ENCODE measurements around the gene NEK7.

Gene NEK7

GRCh38 chr1:198264282-198264681, 107.5 kb downstream of the NEK7 start:
- ChIA-PET POLR2A (interaction anchor here (0.9 kb wide), 1 partner anchor 108 kb away, joined by 5 read pairs; the partner anchor contains the start of gene NEK7), CTCF (no interaction called here)
- TF ChIP-seq ZNF384 (IDR thresholded peaks at IDR 0.05): no peak
- TF ChIP-seq L3MBTL2 (conservative IDR thresholded peaks at IDR 0.05): no peak
- TF ChIP-seq FOXM1 (IDR thresholded peaks at IDR 0.05; ENCODE audit: borderline replicate concordance): no peak
- no peak for TF ChIP-seq ARNT (IDR thresholded peaks at IDR 0.05)
- no peak for TF ChIP-seq BHLHE40 (IDR thresholded peaks at IDR 0.05; ENCODE audit: borderline replicate concordance)
- no peak for TF ChIP-seq TARDBP (IDR thresholded peaks at IDR 0.05)
- no peak for TF ChIP-seq SUZ12 (IDR thresholded peaks at IDR 0.05)
- TF ChIP-seq FOXK2 (IDR thresholded peaks at IDR 0.05): no peak
- TF ChIP-seq HDGF (IDR thresholded peaks at IDR 0.05; ENCODE audit: borderline replicate concordance): no peak
- no peak for TF ChIP-seq ELF4 (IDR thresholded peaks at IDR 0.05)
- no peak for TF ChIP-seq CTBP1 (IDR thresholded peaks at IDR 0.05; ENCODE audit: borderline replicate concordance)
- no peak for TF ChIP-seq NFRKB (IDR thresholded peaks at IDR 0.05)
- no peak for TF ChIP-seq SP1 (IDR thresholded peaks at IDR 0.05)
- no peak for TF ChIP-seq FOXA1 (IDR thresholded peaks at IDR 0.05)
- TF ChIP-seq PKNOX1 (IDR thresholded peaks at IDR 0.05): no peak
- TF ChIP-seq LEF1 (IDR thresholded peaks at IDR 0.05; ENCODE audit: borderline replicate concordance): no peak
- DNase-seq (ENCODE audit: extremely low spot score): no peak

- CTCF ChIA-PET: no interaction called here
Measured at GRCh38 chr1:198265073-198265661, 108.4 kb downstream of the NEK7 start.

GRCh38 chr1:198267056-198267455, 110.3 kb downstream of the NEK7 start:
- DNase-seq (ENCODE audit: extremely low spot score): no peak
- no peak for TF ChIP-seq FOXA1 (IDR thresholded peaks at IDR 0.05)
- TF ChIP-seq CTBP1 (IDR thresholded peaks at IDR 0.05; ENCODE audit: borderline replicate concordance): no peak
- TF ChIP-seq ARNT (IDR thresholded peaks at IDR 0.05): no peak
- no peak for TF ChIP-seq ELF4 (IDR thresholded peaks at IDR 0.05)
- TF ChIP-seq FOXK2 (IDR thresholded peaks at IDR 0.05): no peak
- POLR2A ChIA-PET: no interaction called here
- CTCF ChIA-PET: no interaction called here

More at GRCh38 chr1:198265073-198265661, 108.4 kb downstream of the NEK7 start:
- POLR2A ChIA-PET: interaction anchor here (0.9 kb wide), 1 partner anchor 108 kb away, joined by 5 read pairs; the partner anchor contains the start of gene NEK7
- no peak for TF ChIP-seq SUZ12 (IDR thresholded peaks at IDR 0.05)
- no peak for TF ChIP-seq ARNT (IDR thresholded peaks at IDR 0.05)
- TF ChIP-seq L3MBTL2 (conservative IDR thresholded peaks at IDR 0.05): no peak
- no peak for TF ChIP-seq ELF4 (IDR thresholded peaks at IDR 0.05)
- TF ChIP-seq ZNF384 (IDR thresholded peaks at IDR 0.05): no peak
- no peak for TF ChIP-seq FOXK2 (IDR thresholded peaks at IDR 0.05)
- DNase-seq (ENCODE audit: extremely low spot score): no peak

GRCh38 chr1:198267921-198268320, 111.1 kb downstream of the NEK7 start:
- POLR2A ChIA-PET: no interaction called here
- CTCF ChIA-PET: no interaction called here
- TF ChIP-seq SP1 (IDR thresholded peaks at IDR 0.05) (no peak), L3MBTL2 (conservative IDR thresholded peaks at IDR 0.05) (no peak), NFRKB (IDR thresholded peaks at IDR 0.05) (no peak), ZNF384 (IDR thresholded peaks at IDR 0.05) (no peak), FOXM1 (IDR thresholded peaks at IDR 0.05; ENCODE audit: borderline replicate concordance) (no peak)
- no peak for DNase-seq (ENCODE audit: extremely low spot score)

- 0 out of 2 replicates have a peak, but pooled peaks have one; percentile 29 for TF ChIP-seq PKNOX1 (IDR thresholded peaks at IDR 0.05)
- no peak for TF ChIP-seq SP1 (IDR thresholded peaks at IDR 0.05)
- DNase-seq (ENCODE audit: extremely low spot score): no peak
- ChIA-PET CTCF (no interaction called here), POLR2A (no interaction called here)
Measured at GRCh38 chr1:198268784-198269645, 112.2 kb downstream of the NEK7 start.

GRCh38 chr1:198269646-198269940, 112.8 kb downstream of the NEK7 start:
- CTCF ChIA-PET: no interaction called here
- DNase-seq (ENCODE audit: extremely low spot score): no peak
- POLR2A ChIA-PET: no interaction called here
- TF ChIP-seq FOXK2 (IDR thresholded peaks at IDR 0.05): no peak
- no peak for TF ChIP-seq ARNT (IDR thresholded peaks at IDR 0.05)
- TF ChIP-seq TARDBP (IDR thresholded peaks at IDR 0.05): no peak
- TF ChIP-seq LEF1 (IDR thresholded peaks at IDR 0.05; ENCODE audit: borderline replicate concordance): no peak

- ChIA-PET CTCF (interaction anchor here (0.7 kb wide), 1 partner anchor 325 kb away, joined by 3 read pairs; no protein-coding TSS in a partner anchor), POLR2A (no interaction called here)
- no peak for DNase-seq (ENCODE audit: extremely low spot score)
- no peak for TF ChIP-seq TARDBP (IDR thresholded peaks at IDR 0.05)
- TF ChIP-seq L3MBTL2 (conservative IDR thresholded peaks at IDR 0.05): no peak
- no peak for TF ChIP-seq HDGF (IDR thresholded peaks at IDR 0.05; ENCODE audit: borderline replicate concordance)
- no peak for TF ChIP-seq ELF4 (IDR thresholded peaks at IDR 0.05)
- no peak for TF ChIP-seq NFRKB (IDR thresholded peaks at IDR 0.05)
- no peak for TF ChIP-seq ZNF384 (IDR thresholded peaks at IDR 0.05)
Measured at GRCh38 chr1:198270273-198270828, 113.6 kb downstream of the NEK7 start.
